RWPE1 (cell line): ENCODE measurements around the gene ISY1.
"Not testable (repeated sequence)": the region's sequence is repeated elsewhere in the genome, so short reads cannot be mapped to it uniquely, and the experiment has no call there.

ENCODE experiments used
- CTCF ChIA-PET: fragments of 350-600 bp; sonication (Branson Sonifier 250); formaldehyde crosslinking; extraction: SDS; loops from one replicate; lab custom pipeline; 2021; lab: Yijun Ruan, JAX
- POLR2A ChIA-PET: fragments of 400-600 bp; formaldehyde crosslinking; extraction: SDS; loops from one replicate; lab custom pipeline; 2020; ENCODE audit warnings: antibody characterized with exemption; ENCODE audit not compliant: low non-redundant PET; lab: Yijun Ruan, JAX
- DNase-seq: peaks from one replicate; pipeline ENCODE4 v3.0.0; 2012; ENCODE audit warnings: low spot score
- H3K27ac ChIP-seq: fragments of 450-650 bp; 2 replicates; pipeline ENCODE4 v1.5.1; 2017
- TF ChIP-seq, protein P1 (sequence below): fragments of 450-650 bp; conservative IDR thresholded peaks from 2 replicates; pipeline ENCODE4 v1.5.1; 2017; ENCODE audit warnings: low read depth, mild to moderate bottlenecking

The ISY1 gene

GRCh38 chr3:129116482-129116946, 44.3 kb downstream of the ISY1 start:
- DNase-seq: no peak
- ChIA-PET POLR2A (no interaction called here), CTCF (no interaction called here)
- H3K27ac ChIP-seq: no peak overlapping the region
- TF ChIP-seq, protein P1, sequence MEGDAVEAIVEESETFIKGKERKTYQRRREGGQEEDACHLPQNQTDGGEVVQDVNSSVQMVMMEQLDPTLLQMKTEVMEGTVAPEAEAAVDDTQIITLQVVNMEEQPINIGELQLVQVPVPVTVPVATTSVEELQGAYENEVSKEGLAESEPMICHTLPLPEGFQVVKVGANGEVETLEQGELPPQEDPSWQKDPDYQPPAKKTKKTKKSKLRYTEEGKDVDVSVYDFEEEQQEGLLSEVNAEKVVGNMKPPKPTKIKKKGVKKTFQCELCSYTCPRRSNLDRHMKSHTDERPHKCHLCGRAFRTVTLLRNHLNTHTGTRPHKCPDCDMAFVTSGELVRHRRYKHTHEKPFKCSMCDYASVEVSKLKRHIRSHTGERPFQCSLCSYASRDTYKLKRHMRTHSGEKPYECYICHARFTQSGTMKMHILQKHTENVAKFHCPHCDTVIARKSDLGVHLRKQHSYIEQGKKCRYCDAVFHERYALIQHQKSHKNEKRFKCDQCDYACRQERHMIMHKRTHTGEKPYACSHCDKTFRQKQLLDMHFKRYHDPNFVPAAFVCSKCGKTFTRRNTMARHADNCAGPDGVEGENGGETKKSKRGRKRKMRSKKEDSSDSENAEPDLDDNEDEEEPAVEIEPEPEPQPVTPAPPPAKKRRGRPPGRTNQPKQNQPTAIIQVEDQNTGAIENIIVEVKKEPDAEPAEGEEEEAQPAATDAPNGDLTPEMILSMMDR: no peak

DNA sequence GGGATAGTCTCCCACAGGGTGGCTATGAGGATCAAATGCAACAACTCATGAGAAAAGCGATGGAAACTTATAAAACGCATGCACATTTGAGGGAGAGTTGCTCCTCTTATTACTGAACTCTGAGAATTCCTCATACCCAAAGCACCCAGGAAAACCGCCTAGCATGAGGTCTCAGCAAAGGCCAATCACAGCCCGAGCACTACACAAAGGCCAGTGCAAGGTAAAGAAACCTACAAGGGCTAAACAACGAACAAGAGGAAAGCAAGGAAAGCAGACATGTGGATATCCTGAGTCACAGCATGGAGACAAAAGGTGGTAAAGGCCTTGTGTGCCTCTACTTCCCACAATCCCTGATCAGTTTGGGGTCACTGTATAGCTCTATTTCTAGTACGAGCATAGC, 46.4 kb downstream of the ISY1 start:
- ChIA-PET CTCF (no interaction called here), POLR2A (no interaction called here)
- no peak for DNase-seq
- no peak overlapping the region for H3K27ac ChIP-seq
- TF ChIP-seq, protein P1: no peak

DNA sequence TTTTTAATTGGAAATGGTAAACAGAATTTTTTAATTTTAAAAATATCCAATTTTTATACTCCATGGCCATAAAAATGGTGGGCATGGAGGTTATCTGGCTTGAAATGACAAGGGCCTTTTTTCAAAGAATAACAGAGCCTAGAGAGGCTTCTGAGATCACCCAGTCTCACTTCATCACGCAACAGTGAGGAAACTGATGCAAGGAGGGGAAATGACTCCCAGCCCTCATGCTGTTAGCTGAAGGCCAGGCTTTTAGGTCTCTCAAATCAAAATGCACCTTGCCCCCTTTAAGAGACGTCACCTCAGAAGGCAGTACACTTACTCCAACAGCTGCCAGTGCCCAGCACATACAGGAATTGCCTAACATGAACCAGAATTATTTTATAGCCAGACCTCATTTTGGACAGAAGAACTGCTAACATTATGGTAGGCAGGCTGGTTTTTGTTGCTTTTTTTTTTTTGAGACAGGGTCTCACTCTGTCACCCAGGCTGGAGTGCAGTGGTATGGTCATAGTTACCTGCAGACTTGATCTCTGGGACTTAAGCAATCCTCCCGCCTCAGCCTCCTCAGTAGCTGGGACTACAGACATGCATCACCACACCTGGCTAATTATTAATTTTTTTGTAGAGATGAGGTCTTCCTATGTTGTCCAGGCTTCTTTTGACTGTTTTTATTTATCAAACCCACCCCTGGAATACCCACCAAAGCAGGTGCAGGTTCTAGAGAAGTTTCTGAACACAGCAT, 48.4 kb downstream of the ISY1 start:
- no peak for DNase-seq
- no peak overlapping the region for H3K27ac ChIP-seq
- ChIA-PET POLR2A (no interaction called here), CTCF (no interaction called here)
- TF ChIP-seq, protein P1: no peak

DNA sequence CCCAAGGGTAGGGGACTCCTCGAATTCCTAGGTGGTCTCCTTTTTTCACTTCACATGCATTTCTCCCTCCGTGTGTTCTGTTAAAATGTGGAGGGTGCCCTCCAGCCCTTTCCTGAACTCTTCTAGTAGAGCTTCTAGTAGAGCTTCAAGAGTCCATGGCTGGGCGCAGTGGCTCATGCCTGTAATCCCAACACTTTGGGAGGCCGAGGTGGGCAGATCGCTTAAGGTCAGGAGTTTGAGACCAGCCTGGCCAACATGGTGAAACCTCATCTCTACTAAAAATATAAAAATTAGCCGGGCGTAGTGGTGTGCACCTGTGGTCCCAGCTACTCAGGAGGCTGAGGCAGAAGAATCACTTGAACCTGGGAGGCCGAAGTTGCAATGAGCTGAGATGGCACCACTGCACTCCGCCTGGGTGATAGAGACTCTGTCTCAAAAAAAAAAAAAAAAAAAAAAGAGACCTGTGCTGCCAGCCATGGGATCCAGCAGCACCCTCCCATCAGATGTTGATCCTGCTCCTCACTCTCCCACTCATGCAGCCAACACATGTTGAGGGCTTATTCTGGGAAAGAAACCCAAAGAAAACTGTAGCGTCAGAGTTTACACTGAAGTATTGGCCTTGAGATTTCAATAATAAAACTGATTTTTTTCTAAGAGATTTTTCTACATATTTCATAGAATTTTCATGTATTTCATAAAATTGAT, 49.6 kb downstream of the ISY1 start:
- H3K27ac ChIP-seq, CTCF ChIA-PET, DNase-seq, POLR2A ChIA-PET: not testable (repeated sequence)

GRCh38 chr3:129107793-129108192, 53.1 kb downstream of the ISY1 start:
- POLR2A ChIA-PET: no interaction called here
- no peak for DNase-seq
- TF ChIP-seq, protein P1: no peak
- CTCF ChIA-PET: no interaction called here
- H3K27ac ChIP-seq: no peak overlapping the region

GRCh38 chr3:129106866-129107565, 53.8 kb downstream of the ISY1 start:
- TF ChIP-seq, protein P1: no peak
- CTCF ChIA-PET: interaction anchor here (0.6 to 0.7 kb wide), 2 partner anchors 23 to 136 kb away, joined by 3 read pairs; no protein-coding TSS in a partner anchor
- no peak overlapping the region for H3K27ac ChIP-seq
- DNase-seq: no peak
- POLR2A ChIA-PET: no interaction called here
